ENCODE measurements around the gene TCEA2.

DNA sequence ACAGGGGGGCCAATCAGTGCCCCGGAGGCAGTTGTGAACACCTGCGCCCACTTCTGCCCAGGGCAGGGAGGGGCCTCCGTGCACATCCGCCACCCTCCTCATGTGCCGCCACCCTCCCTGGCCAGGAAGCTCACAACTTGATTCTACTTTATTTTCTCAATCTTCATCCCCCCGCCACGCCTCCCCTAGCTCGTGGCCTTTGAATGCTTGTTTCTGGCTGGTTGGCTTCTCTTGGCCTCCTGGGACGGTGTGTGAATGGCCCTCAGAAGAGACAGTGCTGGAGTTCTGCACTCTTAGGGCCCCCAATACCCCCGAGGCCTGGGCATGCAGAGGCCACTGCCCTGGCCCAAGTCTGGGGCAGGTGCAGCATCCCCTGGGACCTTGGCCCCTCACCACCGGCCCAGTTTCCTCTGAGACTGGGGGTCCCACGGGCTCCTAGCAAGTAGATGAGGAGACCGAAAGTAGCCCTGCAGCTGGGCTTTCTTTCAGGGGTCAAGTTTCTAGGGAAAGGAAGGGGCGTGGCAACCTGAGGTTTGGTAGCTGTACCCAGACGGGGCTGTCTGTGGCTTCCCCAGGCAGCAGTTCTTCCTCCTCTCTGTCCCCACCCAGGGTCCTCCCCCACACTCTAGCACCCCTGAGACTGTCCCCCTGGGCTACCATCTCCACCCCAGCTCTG lies 15.0 kb downstream of the TCEA2 start:
- no peak for TF ChIP-seq ZBTB17 (CRISPR knock-in tag; IDR thresholded peaks at IDR 0.05)
- TF ChIP-seq CHCHD3 (CRISPR knock-in tag; IDR thresholded peaks at IDR 0.05) = no peak
- TF ChIP-seq, protein P1, sequence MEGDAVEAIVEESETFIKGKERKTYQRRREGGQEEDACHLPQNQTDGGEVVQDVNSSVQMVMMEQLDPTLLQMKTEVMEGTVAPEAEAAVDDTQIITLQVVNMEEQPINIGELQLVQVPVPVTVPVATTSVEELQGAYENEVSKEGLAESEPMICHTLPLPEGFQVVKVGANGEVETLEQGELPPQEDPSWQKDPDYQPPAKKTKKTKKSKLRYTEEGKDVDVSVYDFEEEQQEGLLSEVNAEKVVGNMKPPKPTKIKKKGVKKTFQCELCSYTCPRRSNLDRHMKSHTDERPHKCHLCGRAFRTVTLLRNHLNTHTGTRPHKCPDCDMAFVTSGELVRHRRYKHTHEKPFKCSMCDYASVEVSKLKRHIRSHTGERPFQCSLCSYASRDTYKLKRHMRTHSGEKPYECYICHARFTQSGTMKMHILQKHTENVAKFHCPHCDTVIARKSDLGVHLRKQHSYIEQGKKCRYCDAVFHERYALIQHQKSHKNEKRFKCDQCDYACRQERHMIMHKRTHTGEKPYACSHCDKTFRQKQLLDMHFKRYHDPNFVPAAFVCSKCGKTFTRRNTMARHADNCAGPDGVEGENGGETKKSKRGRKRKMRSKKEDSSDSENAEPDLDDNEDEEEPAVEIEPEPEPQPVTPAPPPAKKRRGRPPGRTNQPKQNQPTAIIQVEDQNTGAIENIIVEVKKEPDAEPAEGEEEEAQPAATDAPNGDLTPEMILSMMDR (IDR thresholded peaks at IDR 0.05 in 2 of 3, conservative IDR thresholded peaks at IDR 0.05 in 1 of 3; ENCODE audit: insufficient read depth in 2 of 3, low read depth in 1 of 3, low read length in 3 of 3) = no peak
- no peak for TF ChIP-seq GABPA (tag; conservative IDR thresholded peaks at IDR 0.05; ENCODE audit: low read depth)
- no peak for TF ChIP-seq ZNF561 (CRISPR knock-in tag; conservative IDR thresholded peaks at IDR 0.05)
- TF ChIP-seq CHD2 (IDR thresholded peaks at IDR 0.05; ENCODE audit: low read depth, low read length) = no peak
- TF ChIP-seq RBM25 (IDR thresholded peaks at IDR 0.05; ENCODE audit: low read depth, low read length, severe bottlenecking) = no peak
- no peak for TF ChIP-seq TCF7 (IDR thresholded peaks at IDR 0.05; ENCODE audit: borderline replicate concordance)
- no peak for TF ChIP-seq NR2F6 (CRISPR knock-in tag; IDR thresholded peaks at IDR 0.05)
- TF ChIP-seq GABPB2 (CRISPR knock-in tag; conservative IDR thresholded peaks at IDR 0.05) = no peak
- TF ChIP-seq POLR2AphosphoS5 (IDR thresholded peaks at IDR 0.05; ENCODE audit: control insufficient read depth, insufficient read depth, low read depth, low read length) = no peak
